SKM-1 (cell line): ENCODE data around the gene BRD3.

Source experiments
- DNase-seq: peaks from one replicate; lab custom pipeline; 2025; ENCODE audit not compliant: unreplicated experiment; lab: John Stamatoyannopoulos, UW

The BRD3 gene

DNA sequence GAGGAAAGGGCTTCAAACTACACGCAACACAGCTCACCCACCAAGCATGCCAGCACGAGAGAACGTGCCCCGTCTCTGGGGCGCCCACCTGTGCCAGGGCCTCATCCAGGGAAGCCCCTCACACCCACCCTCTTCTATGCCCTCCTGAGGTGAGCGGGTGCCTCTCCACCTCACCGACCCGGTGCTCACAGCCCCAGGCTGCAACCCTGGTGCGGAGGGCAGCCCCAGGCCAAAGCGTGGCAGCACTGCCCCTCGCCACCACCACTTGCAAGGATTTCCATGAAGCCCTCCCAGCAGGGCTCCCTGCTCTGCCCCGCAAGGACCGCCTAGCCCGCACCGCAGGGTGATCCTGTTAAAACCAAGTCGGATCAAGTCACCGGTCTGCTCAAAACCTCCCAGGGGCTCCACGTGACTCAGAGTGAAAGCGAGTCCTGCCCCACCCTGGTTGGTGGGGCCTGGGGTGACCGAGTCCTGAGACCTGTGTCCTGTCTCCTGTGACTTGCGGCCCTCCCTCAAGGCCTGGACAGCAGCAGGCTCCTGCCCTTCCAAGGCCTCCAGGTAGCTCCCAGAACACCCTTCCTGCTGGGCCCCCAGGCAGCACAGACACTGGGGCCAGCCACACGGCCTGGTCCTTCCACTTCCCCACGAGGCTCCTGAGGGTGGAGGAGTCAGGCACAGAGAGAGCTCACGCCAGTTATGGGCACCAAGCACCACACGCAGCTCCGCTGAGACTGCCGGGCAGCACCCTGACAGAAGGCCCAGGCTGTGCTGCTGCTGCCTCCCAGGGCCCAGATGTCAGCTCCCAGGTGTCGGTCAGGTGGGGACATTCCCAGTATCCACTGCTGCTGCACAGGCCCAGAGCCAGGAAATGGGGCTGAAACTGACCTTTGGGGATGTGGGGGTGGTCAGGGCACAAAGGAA, 12.7 kb downstream of the BRD3 start:
- DNase-seq: no peak

DNA sequence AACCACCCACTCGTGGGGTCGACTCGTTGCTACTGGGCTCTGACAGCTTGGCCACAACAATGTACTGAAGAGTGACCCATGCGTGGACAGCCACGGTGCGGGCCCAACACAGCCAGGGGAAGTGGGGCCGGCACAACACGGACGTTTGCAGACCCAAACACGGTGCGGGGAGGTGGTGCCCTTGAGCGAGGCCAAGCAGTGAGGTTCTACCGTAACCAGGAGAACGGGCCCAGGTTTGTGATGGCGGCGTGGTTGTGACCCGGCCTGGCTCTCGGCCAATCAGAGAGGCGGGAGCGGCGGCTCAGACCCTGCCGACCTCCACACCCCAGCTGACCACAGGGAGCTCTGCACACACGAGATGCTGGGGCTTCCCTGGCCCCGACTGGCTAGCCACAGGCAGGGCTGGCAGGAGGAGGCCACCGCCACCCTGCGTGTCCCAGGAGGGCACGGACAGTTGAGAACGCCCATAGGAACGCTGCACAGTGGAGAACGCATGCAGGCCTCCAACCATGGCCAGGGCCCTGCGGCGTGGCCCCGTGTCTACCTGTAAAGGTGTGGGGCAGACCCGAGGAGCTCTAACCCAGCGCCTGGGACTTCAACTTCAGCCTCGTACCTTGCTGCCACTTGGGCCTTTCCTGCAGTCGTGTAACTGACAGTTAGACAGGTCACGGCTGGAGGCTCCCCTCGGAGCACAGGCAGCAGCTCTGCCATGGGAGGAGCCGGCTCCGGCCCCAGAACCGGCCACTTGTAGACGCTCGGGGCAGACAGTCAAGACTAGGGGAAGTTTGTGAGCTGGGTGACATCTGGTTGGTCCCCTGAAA, 13.7 kb downstream of the BRD3 start:
- no peak for DNase-seq

DNA sequence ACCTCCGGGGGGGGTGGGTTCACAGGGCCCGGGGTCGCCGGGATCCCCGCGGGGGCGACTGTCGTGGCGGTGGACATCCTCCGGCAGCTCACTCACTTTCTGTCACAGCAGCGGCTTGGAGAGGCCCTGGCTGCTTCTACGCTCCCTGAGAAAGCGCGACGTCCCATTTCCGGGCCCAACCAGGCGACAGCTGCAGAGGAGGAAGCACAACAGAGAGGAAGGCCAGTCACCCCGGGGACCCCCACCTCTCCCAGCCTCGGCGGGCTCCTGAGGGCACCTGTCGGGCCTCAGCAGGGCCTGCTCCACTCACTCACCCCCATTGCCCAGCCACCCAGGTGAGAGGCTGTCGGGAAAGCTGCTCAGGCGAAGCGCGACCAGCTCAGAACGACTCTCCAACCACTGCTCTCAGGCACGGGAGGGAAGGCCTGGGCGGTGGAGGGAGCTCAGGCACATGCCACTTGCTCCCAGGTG, 14.4 kb downstream of the BRD3 start:
- no peak for DNase-seq

DNA sequence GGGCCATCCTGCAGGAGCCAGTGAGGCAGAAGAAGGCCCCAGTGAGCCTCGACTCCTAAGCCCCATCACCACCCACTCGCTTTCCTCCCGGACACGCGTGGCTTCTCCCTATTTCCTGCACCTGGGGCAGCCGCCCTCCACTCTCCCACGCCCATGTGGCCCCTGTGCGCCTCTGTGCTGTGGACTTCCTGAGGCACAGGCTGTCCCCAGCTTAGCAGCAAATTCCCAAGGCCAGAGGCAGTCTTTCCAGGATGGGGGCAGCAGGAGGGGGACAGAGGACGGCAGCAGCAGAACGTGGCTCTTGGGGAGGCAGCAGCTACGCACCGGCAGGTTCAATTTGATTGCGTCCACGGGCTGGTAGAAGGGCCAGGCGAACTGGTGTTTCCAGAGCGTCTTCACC, 14.9 kb downstream of the BRD3 start:
- DNase-seq: no peak

DNA sequence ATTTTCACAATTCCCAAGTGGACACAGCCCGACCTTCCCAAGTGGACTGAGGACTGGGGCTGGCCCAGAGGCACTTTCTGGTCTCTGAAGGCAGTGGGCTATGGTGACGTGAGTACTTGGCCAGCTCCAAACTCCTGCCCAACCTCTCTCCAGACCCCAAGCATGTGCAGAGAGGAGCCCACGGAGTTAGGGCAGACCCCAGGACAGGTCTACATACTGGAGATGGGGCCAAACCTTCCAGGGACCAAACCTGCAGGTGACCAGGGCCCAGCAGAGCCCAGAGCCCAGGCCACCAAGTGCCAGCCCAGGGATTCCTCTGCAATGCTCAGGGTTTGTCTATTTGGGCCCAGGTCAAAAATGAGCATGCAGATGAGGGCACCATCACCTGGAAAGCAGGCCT, 15.3 kb downstream of the BRD3 start:
- DNase-seq: no peak

DNA sequence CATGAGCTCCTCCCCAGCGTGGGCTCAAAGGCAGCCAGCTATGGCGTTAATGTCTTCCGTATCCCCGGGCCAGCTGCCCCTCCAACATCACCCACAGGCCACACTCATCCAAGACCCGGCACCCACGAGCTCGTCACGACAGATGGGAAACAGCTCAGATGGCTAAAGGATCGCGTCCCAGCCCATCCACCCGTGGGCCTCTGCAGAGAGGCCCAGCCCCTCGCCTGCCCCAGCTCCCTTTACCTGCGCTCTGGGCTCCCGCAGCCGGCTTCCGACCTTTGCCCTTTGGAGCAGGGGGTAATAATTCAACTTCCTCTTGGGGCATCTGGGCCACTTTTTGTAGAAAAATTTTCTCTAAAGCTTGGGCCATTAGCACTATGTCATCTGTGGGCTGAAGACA, 16.5 kb downstream of the BRD3 start:
- no peak for DNase-seq

DNA sequence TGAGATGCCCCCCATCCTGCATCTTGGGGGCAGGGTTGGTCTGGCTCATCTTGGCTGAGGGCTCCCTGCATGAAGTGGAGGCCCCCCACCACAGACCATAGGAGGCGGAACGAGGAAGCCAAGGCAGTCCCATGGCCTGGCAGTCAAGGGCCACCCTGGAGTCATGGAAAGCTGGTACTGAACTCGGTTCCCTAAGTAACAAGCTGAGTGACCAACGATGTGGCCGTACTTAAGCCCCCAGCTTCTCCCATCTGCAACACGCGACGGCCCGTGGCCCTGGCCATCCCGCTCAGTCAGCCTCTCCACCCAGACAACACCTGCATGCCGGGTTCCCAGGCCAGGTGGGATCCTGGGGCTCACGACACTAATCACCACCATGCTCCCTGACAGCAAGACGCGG, 17.1 kb downstream of the BRD3 start:
- no peak for DNase-seq

DNA sequence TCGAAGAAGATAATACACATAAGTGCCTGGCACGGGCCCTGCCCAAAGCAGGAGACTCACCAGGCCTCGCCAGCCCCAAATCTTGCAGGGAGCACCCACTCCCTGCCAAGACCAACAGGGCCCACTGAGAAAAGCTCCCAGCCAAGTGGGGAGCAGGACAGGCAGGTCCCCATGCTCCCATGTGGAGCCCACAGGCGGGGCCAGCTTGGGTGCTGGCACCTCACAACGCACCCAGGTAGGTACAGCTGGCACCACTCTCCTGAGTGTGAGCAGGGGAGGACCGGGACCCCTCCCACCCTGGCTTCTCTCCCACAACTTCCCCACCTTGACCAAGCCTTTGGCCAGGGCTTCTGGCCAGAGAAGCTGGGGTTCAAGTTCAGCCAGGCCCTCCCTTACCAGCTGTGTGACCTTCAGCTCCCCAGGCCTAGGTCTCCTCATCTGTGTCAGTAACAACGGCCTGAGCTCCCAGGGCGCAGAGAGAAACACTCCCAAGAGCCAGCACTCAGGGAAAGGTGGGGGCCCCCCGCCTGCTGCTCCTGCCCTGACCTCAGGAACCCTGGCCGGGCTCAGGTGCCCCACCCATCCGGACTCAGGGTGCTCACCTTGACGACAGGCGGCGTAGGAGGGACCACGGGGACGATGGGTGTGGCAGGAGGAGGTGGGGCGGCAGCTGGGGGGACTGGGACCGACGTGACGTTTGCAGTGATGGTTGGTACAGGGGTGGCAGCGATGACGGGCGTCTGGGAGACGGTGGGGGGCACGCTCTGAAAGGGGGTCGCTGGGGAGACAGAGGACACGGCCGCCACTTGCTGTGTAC, 17.8 kb downstream of the BRD3 start:
- no peak for DNase-seq

DNA sequence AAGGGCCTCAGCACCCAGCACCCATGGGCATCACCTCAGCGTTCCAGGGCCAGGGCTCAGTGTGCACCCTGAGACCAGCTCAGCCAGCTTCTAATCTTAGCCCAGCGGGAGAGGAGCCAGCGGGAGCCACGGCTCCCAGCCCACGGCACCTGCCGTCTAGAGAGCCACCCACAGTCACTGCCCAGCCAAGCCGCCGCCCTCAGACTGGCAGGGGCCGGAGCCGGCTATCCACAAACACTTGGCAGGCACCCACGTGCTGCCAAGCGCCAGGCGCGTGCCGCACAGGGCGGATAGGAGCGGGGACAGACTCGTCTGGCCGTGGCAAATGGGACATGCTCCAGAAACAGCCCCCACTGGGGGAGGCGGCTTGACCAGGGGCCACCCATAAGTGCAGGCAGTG, 18.6 kb downstream of the BRD3 start:
- no peak for DNase-seq

DNA sequence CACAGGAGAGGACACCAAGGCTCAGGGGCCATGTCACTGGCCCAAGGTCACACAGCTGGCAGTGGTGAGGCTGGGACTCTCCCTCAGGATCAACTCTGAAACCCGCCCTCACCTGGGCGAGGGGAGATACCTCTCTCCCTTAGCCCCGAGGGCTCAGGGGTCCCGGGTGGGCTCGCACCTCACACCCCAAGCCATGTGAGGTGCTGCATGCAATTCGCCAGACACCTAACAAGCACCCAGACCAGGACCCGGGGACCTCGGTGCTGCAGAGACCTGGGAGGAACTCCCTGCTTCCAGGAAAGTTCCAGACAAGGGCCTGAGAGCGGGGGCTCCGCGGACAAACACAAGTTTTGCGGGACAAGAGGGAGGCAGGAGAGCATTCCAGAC, 19.3 kb downstream of the BRD3 start:
- no peak for DNase-seq

DNA sequence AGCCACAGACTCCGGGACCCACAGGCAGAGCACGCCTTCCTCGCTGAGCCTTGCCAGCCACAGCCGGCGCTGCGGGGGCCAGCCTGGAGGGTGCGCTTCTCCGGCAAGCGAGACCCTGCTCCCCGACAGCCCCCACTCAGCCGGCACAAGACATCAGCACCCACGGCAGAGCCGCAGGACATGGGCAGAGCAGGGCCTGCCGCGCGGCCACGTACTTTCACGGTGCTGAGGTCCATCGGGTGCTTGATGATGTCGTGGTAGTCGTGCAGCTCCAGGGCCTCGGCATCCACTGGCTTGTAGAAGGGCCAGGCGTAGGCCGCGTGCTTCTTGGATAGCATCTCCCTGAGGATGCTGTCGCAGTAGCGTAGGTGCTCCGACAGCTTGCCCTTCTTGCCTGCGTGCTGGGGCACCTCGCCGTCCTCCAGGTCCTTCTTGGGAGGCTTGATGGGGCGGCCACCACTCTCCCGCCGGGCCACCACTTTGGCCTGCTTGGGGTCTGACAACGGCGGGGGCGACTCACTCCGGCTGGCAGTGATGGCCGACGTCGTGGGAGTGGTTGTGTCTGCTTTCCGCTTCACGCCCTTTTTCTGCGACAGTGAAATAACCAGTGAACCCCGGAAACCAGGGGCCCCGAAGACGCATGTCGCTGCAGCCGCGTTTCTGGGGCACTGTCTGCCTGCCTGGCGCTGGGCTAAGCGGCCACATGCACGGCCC, 19.8 kb downstream of the BRD3 start:
- no peak for DNase-seq

DNA sequence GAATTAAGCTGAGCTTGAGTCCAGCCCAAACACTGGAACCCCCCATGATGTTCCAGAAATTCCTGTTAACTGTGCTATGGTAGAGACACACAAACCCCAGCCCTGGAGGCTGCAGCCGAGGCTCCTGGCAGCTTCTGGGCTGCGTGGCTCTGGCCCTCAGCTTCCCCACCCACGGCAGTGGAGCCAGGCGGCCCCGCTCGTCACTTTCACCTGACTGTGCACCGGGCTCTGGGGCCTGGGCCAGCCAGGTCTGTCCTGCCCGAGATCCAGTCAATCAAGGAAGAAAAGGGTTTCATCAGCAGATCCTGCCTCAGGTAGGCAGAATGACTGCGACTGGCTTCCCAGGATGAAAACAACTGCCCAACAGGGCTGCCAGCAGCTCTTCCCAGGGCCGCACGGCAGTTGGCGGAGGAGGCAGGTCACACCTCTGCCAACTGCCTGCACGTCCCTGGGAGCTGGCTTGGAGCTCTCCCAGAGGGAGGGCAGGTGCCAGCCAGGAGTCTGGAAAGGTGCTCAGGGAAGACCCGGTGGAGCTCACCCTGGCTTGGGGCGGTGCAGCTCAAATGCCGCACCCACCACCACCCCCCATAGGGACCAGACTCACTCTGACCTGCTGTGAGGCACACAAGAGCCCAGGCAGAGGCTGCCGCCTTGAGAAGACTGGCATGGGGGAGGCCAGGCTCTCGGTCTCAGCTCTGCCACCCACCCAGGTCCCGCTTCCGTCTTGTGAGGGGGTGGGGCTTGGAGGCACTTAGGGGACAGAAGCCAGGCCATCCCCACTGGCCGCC, 20.7 kb downstream of the BRD3 start:
- no peak for DNase-seq

DNA sequence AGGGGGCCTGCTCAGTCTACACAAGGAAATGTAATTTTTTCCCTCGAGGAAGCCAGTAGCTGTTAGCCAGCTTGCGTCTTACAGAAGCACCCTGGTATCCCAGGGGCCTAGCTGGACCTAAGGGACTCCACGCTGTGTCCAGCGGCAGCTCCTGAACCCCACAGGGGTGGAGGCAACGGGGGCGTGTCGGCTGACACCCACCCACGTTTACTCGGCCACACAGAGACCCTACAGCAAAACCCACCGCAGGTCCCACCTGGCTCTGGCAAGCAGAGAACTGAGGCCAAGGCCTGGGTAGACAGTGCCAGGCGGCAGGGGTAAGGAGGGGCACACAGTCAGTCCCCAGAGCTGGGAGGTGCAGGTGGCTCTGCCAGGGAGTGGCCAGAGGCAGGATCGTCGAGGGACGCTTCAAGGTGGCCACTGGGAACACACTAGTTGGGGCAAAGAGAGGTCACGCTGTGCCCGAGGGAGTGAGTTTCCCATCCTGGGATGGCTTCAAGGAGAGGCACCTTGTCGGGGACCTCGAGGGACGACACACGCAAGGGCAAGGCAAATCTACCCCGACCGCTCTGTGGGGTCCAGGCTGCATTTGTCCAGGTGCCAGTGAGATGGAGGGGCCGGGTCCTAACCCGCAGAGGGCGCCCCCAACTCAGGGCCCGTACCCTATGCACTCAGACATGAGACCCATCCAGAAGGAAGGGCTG, 21.8 kb downstream of the BRD3 start:
- DNase-seq: no peak

DNA sequence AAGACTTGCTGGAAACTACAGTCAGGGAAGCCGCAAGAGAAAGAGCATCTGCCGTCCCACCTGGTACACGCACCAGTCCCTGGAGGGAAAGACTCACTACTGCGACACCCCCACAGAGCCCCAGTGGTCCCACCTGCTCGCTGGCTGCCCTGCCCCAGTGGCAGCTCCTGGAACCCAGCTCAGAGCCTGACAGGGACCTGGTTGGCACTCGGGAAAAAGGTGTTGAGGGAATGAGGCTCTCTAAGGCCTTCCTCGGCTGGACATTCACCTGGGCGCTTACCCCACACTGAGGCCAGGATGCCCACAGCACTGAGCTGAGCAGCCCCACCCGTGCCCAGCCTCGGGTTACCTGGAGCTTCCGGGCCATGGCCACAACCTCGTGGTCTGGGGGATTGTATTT, 22.9 kb downstream of the BRD3 start:
- DNase-seq: no peak

DNA sequence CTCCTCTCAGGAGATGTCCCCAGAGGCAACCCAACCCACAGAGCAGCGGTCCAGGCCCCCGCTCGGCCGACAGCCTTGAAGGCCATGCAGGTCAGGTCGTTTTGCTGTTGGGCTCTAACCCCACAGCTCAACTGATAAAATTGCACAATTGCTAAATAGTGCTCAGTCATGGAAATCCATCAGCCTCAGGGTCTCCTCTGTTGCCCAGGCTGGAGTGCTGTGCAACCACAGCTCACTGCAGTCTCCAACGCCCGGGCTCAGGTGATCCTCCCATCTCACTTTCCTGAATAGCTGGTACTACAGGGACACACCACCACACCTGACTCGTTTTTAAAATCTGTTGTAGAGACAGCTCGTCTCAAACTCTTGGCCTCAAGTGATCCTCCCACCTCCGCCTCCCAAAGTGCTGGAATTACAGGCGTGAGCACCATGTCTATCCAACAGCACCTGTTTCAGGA, 24.3 kb downstream of the BRD3 start:
- DNase-seq: no peak

DNA sequence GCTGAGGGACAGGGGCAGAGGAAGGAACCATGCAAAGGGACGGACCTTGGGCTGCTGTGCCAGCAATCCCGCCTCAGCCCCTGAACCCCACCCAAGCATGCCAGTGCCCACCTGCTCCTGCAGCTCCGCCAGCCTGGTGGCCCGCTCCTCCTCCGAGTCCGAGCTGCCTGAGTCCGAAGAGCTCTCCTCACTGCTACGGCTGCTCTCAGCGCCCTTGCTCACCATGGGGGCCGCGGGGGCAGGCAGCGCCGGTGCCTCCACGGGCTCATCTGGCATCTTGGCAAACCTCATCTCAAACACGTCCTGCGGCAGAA, 26.2 kb downstream of the BRD3 start:
- no peak for DNase-seq

DNA sequence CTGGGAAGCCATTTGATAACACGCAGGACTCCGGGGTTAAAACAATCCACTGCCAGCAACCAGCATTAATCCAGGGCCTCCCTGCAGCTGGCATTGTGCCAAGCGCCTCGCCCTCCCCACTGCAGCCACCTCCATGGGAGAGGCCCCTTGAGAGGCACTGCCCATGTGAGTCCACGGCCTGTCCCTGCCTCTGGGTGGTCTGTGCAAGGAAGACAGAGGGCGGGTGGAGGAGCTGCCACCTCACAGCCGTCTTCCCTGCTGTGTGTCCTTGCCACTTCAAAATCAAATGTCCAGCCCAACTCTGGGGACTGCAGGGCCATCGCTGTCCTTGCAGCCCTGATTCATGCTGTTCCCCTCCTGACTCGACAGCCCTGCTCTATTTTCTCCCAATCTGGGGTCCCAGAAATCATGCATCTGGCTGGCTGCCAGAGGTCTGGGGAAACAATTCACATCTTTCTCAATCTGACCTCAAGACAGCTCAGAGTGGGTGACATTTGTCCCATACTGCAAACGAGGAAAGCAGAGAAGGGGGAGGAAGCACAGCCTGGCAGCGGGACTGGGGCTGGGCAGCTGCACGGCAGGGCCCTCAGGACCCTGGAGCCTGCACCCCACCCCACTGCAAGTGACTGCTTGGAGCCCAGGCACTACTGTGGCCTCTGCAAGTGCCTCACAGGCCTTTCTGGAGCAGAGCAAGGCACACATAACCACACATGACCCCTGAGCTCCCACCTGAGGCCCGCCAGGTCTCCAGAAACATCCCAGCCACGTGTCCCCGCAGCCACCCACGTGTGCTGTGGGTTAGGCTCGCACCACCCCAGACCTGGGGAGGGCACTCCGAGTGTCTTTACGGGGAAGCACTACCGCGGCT, 26.8 kb downstream of the BRD3 start:
- DNase-seq: no peak

DNA sequence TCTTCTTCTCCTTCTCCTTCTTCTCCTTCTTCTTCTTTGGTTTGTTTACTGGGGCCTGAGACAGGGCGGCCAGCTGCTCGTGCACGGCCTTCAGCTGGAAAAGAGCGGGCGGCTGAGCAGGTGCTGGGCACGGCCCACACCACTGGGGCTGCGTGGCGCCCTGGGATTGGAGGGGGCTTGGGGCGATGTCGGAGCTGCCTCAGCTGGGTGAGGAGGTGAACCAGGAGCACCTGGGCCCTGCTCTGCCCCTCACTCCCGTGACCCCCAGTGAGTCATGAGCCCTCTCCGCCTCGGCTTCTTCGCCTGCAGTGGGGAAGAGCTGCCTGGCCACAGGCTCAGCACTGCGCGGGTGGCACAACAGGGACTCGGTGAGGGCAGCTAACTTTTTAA, 27.7 kb downstream of the BRD3 start:
- no peak for DNase-seq
